ENCODE data around the gene MYH11.

DNA sequence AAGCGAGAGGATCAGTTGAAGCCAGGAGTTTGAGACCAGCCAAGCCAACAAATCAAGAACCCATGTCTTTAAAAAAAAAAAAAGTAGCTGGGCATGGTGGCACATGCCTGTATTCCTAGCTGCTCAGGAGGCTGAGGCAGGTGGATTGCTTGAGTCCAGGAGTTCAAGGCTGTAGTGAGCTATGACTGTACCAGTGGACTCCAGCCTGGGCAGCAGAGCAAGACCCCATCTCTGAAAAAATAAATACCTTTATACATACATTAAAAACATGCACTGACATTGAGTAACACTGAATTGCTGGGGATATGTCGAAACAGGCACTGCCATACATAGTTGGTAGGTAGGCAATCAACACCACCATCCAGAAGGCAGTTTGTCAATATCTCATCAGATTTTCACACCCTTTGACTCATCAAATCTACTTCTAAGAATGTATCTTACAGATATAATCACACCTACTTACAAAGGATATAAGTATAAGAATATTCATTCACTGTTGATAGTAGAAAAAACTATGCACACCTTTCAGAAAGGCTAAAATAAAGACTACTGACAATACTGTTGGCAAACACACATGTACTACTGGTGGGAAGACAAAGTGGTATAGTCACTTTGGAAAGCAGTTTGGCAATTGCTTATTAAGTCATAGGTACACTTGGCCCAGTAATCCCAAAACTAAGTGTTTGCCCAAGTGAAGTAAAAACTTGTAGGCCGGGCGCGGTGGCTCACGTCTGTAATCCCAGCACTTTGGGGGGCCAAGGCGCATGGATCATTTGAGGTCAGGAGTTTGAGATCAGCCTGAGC lies 37.9 kb upstream of the MYH11 start:
- TF ChIP-seq YY1 (IDR thresholded peaks at IDR 0.05; ENCODE audit: insufficient read depth, insufficient read length) (no peak), SUZ12 (IDR thresholded peaks at IDR 0.05; ENCODE audit: extremely low read depth, insufficient read depth, insufficient read length) (no peak), ZNF274 (IDR thresholded peaks at IDR 0.05; ENCODE audit: low read depth, low read length) (no peak)
